Measurements from ENCODE around the gene CRIP2.

Gene CRIP2

DNA sequence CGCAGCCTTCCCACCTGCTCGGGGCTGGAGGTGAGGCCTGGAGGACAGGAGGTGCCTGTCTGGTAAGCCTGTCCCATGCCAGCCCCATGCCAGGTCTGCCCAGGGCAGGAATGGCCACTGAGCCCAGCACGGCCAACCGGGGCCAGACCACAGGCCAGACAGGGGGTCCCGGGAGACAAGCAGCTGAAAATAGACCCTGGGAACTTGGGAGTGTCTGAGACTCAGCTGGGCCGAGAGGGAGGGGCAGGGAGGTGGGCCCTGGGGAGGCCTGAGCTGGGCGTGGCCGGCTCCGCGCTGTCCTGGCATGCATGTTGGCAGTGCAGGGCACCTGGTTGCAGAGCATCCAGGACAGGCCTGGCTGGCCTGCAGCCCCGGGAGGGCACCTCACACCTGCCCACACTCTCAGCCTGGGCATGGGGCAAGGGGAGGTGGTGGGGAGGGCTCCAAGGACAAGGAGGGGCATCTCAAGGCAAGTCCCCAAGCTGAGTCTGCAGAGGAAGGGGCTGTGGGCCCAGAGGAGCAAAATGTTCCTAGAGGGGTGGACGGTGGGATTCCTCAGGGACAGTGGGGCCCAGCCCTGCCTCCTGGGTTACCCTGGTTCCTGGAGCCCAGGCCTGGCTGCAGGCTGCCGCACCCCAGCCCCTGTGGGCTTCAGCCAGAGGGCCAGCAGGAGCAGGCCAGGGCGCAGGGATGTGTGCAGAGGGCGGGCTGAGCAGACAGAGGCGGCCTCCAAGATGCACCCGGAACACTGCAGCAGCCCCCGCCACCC, 8.9 kb downstream of the CRIP2 start:
- H3K4me3 ChIP-seq (ENCODE audit: control insufficient read depth, low read depth, low read length) = no peak overlapping the region
- TF ChIP-seq, protein P1, sequence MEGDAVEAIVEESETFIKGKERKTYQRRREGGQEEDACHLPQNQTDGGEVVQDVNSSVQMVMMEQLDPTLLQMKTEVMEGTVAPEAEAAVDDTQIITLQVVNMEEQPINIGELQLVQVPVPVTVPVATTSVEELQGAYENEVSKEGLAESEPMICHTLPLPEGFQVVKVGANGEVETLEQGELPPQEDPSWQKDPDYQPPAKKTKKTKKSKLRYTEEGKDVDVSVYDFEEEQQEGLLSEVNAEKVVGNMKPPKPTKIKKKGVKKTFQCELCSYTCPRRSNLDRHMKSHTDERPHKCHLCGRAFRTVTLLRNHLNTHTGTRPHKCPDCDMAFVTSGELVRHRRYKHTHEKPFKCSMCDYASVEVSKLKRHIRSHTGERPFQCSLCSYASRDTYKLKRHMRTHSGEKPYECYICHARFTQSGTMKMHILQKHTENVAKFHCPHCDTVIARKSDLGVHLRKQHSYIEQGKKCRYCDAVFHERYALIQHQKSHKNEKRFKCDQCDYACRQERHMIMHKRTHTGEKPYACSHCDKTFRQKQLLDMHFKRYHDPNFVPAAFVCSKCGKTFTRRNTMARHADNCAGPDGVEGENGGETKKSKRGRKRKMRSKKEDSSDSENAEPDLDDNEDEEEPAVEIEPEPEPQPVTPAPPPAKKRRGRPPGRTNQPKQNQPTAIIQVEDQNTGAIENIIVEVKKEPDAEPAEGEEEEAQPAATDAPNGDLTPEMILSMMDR (IDR thresholded peaks at IDR 0.05; ENCODE audit: control insufficient read depth, insufficient read depth, low read depth, low read length, missing control alignments) = no peak
- no peak for DNase-seq (ENCODE audit: low read depth)

DNA sequence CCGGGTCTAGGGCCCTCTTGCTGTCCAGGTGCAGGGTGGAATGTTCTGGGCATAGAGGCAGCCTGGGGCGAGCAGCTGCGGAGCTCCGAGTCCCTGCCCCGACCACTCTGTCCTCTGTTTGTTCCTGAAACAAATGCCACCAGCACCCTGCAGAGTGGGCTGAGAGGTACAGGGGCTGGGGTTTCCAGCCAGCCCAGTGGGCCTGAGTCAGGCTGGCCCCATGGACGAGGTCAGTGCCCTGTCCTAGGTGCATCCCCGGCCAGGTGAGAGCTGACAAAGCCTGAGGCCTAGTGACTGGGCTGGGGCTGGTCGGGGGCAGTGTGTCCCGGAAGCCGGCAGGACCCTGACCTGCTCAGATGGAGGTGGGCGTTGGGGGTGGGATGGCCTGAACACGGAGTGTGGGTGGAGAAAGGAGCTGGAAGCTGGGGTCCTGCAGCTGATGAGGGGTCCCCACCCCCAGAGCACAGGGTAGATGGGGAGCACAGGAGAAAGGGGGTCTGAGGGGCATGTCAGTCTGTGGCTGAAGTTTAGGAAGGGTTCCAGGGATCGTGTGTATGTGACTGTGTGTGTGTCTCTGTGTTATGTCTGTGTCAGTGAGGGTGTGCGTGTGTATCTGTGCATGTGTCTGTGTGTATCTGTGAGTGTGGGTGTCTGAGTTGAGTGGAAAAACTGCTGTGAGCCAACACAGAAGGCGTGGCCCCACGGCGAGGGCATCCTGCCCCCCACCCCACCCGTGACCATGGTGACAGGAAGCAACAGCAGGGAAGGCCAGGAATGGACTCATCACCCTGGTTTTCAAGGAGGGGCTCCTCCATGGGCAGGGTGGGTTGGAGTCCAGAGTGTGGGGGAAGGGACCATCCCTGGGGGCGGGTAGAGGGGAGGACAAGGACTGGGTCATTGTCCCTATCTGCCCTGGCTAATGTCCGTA, 9.7 kb downstream of the CRIP2 start:
- no peak overlapping the region for H3K4me3 ChIP-seq (ENCODE audit: control insufficient read depth, low read depth, low read length)
- DNase-seq (ENCODE audit: low read depth) = peak; percentile 2
- TF ChIP-seq, protein P1 (IDR thresholded peaks at IDR 0.05; ENCODE audit: control insufficient read depth, insufficient read depth, low read depth, low read length, missing control alignments) = no peak

DNA sequence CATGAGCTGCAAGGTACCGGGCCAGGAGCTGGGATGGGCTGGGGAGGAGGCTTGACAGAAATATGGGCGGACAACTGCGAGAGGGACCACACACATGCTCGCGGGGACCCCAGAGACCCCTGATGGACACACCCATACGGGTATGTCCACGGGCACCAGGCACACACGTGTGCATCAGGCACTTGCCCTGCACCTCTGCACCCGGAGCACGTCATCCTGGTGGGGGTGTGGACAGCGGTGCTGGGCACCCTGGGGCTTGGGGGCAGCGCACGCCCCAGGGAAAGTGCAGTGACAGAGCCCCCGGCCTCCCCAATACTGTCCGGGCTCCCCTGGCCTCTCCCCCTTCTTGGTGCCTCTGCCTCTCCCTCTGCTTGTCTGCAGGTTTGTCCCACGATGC, 10.4 kb downstream of the CRIP2 start:
- no peak overlapping the region for H3K4me3 ChIP-seq (ENCODE audit: control insufficient read depth, low read depth, low read length)
- TF ChIP-seq, protein P1 (IDR thresholded peaks at IDR 0.05; ENCODE audit: control insufficient read depth, insufficient read depth, low read depth, low read length, missing control alignments) = no peak
- DNase-seq (ENCODE audit: low read depth) = no peak

DNA sequence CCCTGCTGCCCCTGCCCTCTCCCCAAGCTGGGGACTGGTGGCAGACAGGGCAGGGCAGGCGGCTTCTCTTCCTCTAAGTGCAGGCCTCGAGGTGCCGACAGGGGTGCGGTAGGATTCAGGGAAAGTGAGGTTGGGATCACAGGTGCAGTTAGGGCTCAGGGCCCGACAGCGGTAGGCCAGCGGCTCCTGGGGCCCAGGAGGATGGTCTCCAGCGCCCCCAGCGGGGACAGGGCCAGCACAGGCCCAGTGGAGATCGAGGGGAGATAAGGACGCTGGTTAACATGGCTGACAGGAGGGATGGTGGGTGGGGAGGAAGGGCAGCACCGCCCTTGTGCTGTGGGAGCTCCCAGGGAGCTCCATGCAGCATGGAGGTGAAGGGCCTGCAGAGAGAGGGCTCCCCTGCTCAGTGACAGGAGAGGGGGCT, 11.1 kb downstream of the CRIP2 start:
- TF ChIP-seq, protein P1 (IDR thresholded peaks at IDR 0.05; ENCODE audit: control insufficient read depth, insufficient read depth, low read depth, low read length, missing control alignments) = no peak
- no peak overlapping the region for H3K4me3 ChIP-seq (ENCODE audit: control insufficient read depth, low read depth, low read length)
- no peak for DNase-seq (ENCODE audit: low read depth)

- H3K4me3 ChIP-seq (ENCODE audit: control insufficient read depth, low read depth, low read length) = no peak within 1 kb of the TSS
- no peak for DNase-seq (ENCODE audit: low read depth)
- TF ChIP-seq, protein P1 (IDR thresholded peaks at IDR 0.05; ENCODE audit: control insufficient read depth, insufficient read depth, low read depth, low read length, missing control alignments) = no peak
Observed at GRCh38 chr14:105486163-105486973, 11.7 kb downstream of the CRIP2 start, which contains the start of gene CRIP1. TSS of gene CRIP1 (plus strand) at chr14:105486886. CDS start at chr14:105487260, 374 bp downstream.

- DNase-seq (ENCODE audit: low read depth) = no peak
- H3K4me3 ChIP-seq (ENCODE audit: control insufficient read depth, low read depth, low read length) = no peak overlapping the region
- TF ChIP-seq, protein P1 (IDR thresholded peaks at IDR 0.05; ENCODE audit: control insufficient read depth, insufficient read depth, low read depth, low read length, missing control alignments) = no peak
Observed at GRCh38 chr14:105486974-105487448, 12.4 kb downstream of the CRIP2 start.
